Measurements from ENCODE around the gene POLR3K.

DNA sequence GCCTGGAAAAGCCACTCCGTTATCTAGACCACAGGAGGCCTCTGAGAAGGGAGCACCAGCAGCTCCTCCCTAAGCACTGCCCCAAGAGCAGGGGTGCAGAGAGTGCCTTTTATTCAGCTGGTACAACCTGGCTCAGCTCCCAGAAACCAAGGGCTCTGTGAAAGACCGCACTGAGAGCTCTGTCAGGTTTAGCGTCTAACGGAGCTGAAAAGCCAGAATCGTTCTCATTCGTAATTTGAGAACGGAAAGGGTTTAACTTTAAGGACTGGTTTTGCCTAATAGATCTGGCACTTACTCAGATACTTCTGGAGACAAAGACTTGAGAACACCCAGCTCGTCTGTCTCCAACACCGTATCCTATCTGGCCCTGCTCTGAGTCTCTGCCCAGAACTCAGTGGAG is 38.1 kb upstream of the POLR3K start:
- TF ChIP-seq POLR2AphosphoS5 (IDR thresholded peaks at IDR 0.05; ENCODE audit: low read depth, low read length) (no peak), TAF1 (IDR thresholded peaks at IDR 0.05; ENCODE audit: borderline replicate concordance, low read depth, low read length) (no peak), POLR2A (IDR thresholded peaks at IDR 0.05; ENCODE audit: low read depth, low read length) (no peak)

Data from GM12892 (cell line).